ENCODE measurements around the gene KPNA2. TPM values are rescaled to one million over a fixed set of nuclear protein-coding genes. Genes with fewer than 3 reads are reported as not detected.

Gene KPNA2
- total RNA-seq, 1 donor from 2014 or later, result 39.5 TPM

DNA sequence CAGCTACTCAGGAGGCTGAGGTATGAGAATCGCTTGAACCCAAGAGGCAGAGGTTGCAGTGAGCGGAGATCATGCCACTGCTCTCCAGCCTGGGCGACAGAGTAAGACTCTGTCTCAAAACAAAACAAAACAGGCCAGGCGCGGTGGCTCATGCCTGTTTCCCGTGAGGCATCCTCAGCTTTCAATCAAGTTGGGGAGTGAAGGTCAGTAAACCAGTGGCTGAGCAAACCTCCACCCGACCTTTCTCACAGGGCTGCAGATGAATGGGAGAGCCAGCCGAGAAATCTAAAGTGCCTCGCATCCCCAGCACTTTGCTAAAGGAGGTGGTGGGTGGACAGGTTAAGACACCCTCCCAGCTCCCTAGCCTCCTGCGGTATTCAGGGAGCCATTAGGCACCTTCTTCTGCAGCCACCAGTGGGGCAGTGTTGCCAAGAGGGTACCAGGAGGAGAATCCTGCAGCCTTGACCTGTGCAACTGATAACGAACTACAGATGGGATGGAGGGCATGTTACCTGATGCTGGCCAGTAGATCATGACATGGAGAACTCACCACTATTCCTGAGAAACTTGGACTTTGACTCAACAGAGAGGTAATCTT is 59.0 kb downstream of the KPNA2 start:
- no peak for FAIRE-seq
- DNase-seq (ENCODE audit: low spot score in 2 of 2), result no peak

DNA sequence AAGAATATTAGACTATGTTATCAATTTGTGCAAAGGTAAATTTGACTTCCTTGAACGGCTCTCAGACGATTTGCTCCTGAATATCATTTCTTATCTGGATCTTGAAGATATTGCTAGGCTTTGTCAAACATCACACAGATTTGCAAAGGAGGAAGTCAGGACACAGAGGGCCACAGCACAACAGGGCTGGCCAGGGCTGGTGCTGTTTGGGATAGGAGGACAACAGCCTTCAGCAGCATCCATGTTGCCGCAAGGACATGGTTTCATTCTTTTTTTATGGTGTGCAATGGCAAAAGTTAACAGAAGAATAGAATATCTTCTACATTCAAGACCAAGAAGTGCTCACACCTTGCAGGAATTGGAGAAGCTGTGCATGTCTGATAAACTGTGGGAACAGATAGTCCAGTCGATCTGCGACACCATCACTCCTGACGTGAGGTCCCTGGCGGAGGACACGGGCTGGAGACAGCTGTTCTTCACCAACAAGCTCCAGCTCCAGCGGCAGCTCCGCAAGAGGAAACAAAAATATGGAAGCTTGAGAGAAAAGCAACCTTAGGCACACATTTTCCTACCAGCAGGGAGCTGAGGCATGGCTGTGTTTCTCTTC is 59.8 kb downstream of the KPNA2 start:
- DNase-seq (ENCODE audit: low spot score in 2 of 2) (no peak), FAIRE-seq (no peak)

DNA sequence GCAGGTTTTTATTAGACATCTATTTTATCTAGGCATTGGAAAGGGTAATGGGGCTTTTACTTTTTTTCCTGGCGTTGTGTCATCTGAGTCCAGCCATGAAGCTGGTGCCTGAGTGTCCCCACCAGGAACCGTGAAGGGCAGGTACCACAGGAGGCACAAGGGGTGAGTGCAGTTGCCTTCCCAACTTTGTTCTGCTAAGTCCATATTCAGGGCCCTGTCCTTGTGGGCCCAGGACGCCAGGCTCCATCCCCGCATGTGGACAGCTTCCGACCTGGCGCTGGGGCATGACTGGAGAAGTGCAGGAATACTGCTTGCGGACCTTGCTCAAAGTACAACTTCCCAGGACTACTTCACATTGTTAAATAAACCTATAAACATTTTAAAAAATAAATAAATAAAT is 60.6 kb downstream of the KPNA2 start:
- DNase-seq (ENCODE audit: low spot score in 2 of 2) (no peak), FAIRE-seq (no peak)

Other genes with a start within 250 kb of the KPNA2 start
- gene BPTF, start 210.2 kb upstream of the KPNA2 start, total RNA-seq, result 128 TPM
- 38.3 TPM for gene C17orf58, start 39.3 kb upstream of the KPNA2 start, total RNA-seq
- 75.4 TPM for gene AMZ2, start 212.3 kb downstream of the KPNA2 start, total RNA-seq

All from frontal cortex (tissue), 4 donors.